Measurements from ENCODE around the gene SPOCK2. TPM values are rescaled to one million over a fixed set of nuclear protein-coding genes. Genes with fewer than 3 reads are reported as not detected.

Gene SPOCK2
- total and polyA plus RNA-seq, 2 of the 13 experiments (the other 11 are each of a cell fraction or from before 2014, with no cell fraction given), result 8.6 to 30.6 TPM

DNA sequence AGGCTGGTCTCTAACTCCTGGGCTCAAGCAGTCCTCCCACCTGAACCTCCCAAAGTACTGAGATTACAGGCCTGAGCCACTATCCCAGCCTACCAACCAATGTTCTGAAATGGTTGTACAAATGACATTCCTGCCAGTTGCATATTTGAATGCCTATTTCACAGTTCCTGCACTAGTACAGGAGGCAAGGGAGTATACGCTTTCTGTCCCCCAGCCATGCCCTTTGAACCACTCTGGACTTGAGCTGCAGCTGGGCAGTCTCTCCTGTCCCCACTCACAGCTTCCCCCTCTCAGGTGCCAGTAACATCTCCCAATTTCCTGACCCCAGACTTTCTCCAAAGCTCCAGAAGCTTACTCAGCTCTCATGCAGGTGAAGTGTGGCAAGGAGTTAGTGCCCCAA is 58.9 kb downstream of the SPOCK2 start (continued):
- TF ChIP-seq ZNF30 (CRISPR knock-in tag; IDR thresholded peaks at IDR 0.05), result no peak
- TF ChIP-seq ZNF251 (CRISPR knock-in tag; IDR thresholded peaks at IDR 0.05), result no peak
- TF ChIP-seq GATAD2A (CRISPR knock-in tag; IDR thresholded peaks at IDR 0.05), result 0 out of 2 replicates have a peak, but pooled peaks have one; percentile 22
- peak; percentile 34; the same call in 1 of the 2 replicates for TF ChIP-seq CEBPG (CRISPR knock-in tag; IDR thresholded peaks at IDR 0.05)
- TF ChIP-seq SNRNP70 (IDR thresholded peaks at IDR 0.05; ENCODE audit: low read depth, low read length), result no peak
- TF ChIP-seq MTA1 (CRISPR knock-in tag; IDR thresholded peaks at IDR 0.05; ENCODE audit: borderline replicate concordance), result no peak
- TF ChIP-seq, protein P1, sequence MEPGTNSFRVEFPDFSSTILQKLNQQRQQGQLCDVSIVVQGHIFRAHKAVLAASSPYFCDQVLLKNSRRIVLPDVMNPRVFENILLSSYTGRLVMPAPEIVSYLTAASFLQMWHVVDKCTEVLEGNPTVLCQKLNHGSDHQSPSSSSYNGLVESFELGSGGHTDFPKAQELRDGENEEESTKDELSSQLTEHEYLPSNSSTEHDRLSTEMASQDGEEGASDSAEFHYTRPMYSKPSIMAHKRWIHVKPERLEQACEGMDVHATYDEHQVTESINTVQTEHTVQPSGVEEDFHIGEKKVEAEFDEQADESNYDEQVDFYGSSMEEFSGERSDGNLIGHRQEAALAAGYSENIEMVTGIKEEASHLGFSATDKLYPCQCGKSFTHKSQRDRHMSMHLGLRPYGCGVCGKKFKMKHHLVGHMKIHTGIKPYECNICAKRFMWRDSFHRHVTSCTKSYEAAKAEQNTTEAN (CRISPR knock-in tag; conservative IDR thresholded peaks at IDR 0.05), result 0 out of 2 replicates have a peak, but pooled peaks have one; percentile 49
- no peak for TF ChIP-seq SRF (IDR thresholded peaks at IDR 0.05; ENCODE audit: low read depth, low read length)
- no peak for TF ChIP-seq KLF16 (CRISPR knock-in tag; IDR thresholded peaks at IDR 0.05)
- TF ChIP-seq NFE2L2 (IDR thresholded peaks at IDR 0.05; ENCODE audit: low read length), result no peak
- no peak for TF ChIP-seq ATF1 (CRISPR knock-in tag; IDR thresholded peaks at IDR 0.05)
- TF ChIP-seq ELF3 (CRISPR knock-in tag; IDR thresholded peaks at IDR 0.05), result no peak
- 0 out of 2 replicates have a peak, but pooled peaks have one; percentile 24 for TF ChIP-seq MIXL1 (CRISPR knock-in tag; IDR thresholded peaks at IDR 0.05)
- TF ChIP-seq HNF4A (CRISPR knock-in tag; IDR thresholded peaks at IDR 0.05), result peak; percentile 77
- TF ChIP-seq RNF2 (conservative IDR thresholded peaks at IDR 0.05; ENCODE audit: low read depth), result no peak
- no peak for TF ChIP-seq NR2F2 (IDR thresholded peaks at IDR 0.05; ENCODE audit: borderline replicate concordance, low read depth)
- TF ChIP-seq RFX5 (IDR thresholded peaks at IDR 0.05; ENCODE audit: low read depth, low read length), result no peak
- no peak; the same call in 1 of the 2 replicates for TF ChIP-seq ETV5 (CRISPR knock-in tag; IDR thresholded peaks at IDR 0.05; ENCODE audit: borderline replicate concordance)
- TF ChIP-seq SOX6 (IDR thresholded peaks at IDR 0.05), result no peak
- TF ChIP-seq SOX6 (CRISPR knock-in tag; IDR thresholded peaks at IDR 0.05), result no peak
- no peak for TF ChIP-seq RFXAP (CRISPR knock-in tag; IDR thresholded peaks at IDR 0.05; ENCODE audit: borderline replicate concordance)
- no peak for TF ChIP-seq RBAK (CRISPR knock-in tag; IDR thresholded peaks at IDR 0.05)
- TF ChIP-seq, protein P2, sequence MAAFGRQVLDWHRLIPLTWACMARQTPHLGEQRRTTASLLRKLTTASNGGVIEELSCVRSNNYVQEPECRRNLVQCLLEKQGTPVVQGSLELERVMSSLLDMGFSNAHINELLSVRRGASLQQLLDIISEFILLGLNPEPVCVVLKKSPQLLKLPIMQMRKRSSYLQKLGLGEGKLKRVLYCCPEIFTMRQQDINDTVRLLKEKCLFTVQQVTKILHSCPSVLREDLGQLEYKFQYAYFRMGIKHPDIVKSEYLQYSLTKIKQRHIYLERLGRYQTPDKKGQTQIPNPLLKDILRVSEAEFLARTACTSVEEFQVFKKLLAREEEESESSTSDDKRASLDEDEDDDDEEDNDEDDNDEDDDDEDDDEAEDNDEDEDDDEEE (CRISPR knock-in tag; IDR thresholded peaks at IDR 0.05), result no peak
- no peak for TF ChIP-seq ZNF574 (CRISPR knock-in tag; IDR thresholded peaks at IDR 0.05)
- TF ChIP-seq ZNF333 (CRISPR knock-in tag; IDR thresholded peaks at IDR 0.05; ENCODE audit: borderline replicate concordance), result no peak
- peak; percentile 68 for TF ChIP-seq HNF4G (IDR thresholded peaks at IDR 0.05; ENCODE audit: borderline replicate concordance, low read depth, low read length)
- TF ChIP-seq HNF4G (CRISPR knock-in tag; IDR thresholded peaks at IDR 0.05; ENCODE audit: borderline replicate concordance, low read depth), result no peak
- no peak for TF ChIP-seq NRL (CRISPR knock-in tag; IDR thresholded peaks at IDR 0.05; ENCODE audit: borderline replicate concordance)
- TF ChIP-seq MEF2D (CRISPR knock-in tag; IDR thresholded peaks at IDR 0.05), result no peak
- no peak for TF ChIP-seq DNMT3B (CRISPR knock-in tag; conservative IDR thresholded peaks at IDR 0.05)

Measured in HepG2 (cell line).